Activated CD8-positive, alpha-beta memory T cell treated with anti-CD3 and anti-CD28 coated beads, Interleukin-2, amount 50 U/mL, for 24 hours (primary cell): ENCODE results near the gene DRG2.

Experiments
- DNase-seq: peaks from one replicate; pipeline ENCODE4 v3.0.0-alpha.2; 2020; ENCODE audit errors: extremely low read depth

DRG2 gene

DNA sequence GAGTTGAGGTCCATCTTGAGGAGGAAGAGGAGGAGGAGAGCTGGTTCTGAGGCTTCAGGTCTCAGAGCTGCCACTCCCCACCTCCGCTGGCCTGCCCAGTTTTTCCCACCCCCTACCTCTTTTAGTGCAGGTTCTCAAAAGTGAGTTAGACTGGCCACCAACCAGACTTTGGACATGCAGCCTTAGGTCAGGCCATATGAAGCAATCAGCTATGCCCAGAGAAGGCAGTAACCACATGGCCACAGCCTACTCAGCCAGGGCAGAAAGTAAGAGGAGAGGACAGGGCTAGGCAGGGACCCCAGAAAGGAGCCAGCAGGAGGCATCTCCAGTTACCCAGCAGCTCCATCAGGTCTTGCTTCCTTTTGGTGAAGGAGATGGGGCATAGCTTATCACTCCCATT lies 29.8 kb downstream of the DRG2 start:
- DNase-seq, result no peak

DNA sequence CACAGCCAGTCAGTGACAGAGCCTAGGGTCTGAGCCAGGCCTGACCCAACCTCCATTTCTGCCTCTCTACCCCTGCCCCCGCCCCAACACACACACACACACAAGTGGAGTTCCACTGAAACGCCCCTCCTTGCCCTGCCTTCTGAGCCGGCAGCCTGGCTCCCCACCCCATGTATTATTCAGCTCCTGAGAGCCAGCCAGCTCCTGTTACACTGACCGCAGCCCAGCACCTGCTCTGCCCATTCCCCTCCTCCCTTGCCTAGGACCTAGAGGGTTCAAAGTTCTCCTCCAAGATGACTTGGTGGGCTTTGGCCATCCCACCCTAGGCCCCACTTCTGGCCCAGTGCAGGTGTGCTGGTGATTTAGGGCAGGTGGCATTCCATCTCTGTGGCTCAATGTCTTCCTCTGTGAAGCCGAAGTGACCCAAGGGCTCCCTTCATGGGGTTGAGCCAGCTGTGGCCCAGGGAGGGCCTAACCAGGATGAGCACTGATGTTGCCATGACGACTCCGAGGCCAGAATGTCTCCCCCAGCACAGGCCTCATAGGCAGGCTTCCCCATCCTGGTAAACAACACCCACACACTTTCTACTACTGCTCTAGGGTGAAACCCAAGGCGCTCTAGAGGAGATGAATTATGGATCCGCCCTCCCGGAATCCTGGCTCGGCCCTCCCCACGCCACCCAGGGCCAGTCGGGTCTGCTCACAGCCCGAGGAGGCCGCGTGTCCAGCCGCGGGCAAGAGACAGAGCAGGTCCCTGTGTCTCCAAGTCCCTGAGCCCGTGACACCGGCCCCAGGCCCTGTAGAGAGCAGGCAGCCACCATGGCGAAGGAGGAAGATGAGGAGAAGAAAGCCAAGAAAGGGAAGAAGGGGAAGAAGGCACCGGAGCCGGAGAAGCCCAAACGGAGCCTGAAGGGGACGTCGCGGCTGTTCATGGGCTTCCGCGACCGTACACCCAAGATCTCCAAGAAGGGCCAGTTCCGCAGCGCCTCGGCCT lies 30.5 kb downstream of the DRG2 start:
- no peak for DNase-seq

DNA sequence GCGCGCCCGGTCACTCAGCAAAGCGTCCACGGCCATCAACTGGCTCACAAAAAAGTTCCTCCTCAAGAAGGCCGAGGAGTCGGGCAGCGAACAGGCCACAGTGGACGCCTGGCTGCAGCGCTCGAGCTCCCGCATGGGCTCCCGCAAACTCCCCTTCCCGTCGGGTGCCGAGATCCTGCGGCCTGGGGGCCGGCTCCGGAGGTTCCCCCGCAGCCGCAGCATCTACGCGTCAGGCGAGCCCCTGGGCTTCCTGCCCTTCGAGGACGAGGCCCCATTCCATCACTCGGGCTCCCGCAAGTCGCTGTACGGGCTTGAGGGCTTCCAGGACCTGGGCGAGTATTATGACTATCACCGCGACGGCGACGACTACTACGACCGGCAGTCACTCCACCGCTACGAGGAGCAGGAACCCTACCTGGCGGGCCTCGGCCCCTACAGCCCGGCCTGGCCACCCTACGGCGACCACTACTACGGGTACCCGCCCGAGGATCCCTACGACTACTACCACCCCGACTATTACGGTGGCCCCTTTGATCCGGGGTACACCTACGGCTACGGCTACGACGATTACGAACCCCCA lies 31.5 kb downstream of the DRG2 start:
- no peak for DNase-seq

DNA sequence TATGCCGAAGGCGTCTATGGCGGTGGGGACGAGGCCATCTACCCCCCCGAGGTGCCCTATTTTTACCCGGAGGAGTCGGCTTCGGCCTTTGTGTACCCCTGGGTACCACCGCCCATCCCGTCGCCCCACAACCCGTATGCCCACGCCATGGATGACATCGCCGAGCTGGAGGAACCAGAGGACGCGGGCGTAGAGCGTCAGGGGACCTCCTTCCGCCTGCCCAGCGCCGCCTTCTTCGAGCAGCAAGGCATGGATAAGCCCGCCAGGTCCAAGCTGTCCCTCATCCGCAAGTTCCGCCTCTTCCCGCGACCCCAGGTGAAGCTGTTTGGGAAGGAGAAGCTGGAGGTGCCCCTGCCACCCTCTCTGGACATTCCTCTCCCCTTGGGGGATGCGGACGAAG lies 32.2 kb downstream of the DRG2 start:
- DNase-seq, result no peak

DNA sequence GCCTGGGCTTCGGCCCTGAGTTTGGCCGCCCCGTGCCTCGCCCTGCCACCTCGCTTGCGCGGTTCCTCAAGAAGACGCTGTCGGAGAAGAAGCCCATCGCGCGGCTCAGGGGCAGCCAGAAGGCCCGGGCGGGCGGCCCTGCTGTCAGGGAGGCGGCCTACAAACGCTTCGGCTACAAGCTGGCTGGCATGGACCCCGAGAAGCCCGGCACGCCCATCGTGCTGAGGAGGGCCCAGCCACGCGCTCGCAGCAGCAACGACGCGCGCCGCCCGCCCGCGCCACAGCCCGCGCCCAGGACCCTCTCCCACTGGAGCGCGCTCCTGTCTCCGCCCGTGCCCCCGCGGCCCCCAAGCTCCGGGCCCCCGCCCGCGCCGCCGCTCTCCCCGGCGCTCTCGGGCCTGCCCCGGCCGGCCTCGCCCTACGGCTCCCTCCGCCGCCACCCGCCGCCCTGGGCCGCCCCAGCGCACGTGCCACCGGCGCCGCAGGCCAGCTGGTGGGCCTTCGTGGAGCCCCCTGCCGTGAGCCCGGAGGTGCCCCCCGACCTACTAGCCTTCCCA lies 32.8 kb downstream of the DRG2 start:
- DNase-seq, result no peak

DNA sequence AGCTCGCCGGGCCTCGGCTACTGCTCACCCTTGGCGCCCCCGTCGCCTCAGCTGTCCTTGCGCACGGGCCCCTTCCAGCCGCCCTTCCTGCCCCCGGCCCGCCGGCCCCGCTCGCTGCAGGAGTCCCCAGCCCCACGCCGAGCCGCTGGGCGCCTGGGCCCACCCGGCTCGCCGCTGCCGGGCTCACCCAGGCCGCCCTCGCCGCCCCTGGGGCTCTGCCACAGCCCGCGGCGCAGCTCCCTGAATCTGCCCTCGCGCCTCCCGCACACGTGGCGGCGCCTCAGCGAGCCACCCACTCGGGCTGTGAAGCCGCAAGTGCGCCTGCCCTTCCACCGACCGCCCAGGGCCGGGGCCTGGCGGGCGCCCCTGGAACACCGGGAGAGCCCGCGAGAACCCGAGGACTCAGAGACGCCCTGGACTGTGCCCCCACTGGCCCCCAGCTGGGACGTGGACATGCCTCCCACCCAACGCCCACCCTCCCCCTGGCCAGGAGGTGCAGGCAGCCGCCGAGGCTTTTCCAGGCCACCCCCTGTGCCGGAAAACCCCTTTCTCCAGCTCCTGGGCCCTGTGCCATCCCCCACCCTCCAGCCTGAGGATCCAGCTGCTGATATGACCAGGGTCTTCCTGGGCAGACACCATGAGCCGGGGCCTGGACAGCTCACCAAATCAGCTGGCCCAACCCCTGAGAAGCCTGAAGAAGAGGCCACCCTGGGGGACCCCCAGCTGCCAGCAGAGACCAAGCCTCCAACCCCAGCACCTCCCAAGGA lies 33.6 kb downstream of the DRG2 start:
- DNase-seq, result no peak

DNA sequence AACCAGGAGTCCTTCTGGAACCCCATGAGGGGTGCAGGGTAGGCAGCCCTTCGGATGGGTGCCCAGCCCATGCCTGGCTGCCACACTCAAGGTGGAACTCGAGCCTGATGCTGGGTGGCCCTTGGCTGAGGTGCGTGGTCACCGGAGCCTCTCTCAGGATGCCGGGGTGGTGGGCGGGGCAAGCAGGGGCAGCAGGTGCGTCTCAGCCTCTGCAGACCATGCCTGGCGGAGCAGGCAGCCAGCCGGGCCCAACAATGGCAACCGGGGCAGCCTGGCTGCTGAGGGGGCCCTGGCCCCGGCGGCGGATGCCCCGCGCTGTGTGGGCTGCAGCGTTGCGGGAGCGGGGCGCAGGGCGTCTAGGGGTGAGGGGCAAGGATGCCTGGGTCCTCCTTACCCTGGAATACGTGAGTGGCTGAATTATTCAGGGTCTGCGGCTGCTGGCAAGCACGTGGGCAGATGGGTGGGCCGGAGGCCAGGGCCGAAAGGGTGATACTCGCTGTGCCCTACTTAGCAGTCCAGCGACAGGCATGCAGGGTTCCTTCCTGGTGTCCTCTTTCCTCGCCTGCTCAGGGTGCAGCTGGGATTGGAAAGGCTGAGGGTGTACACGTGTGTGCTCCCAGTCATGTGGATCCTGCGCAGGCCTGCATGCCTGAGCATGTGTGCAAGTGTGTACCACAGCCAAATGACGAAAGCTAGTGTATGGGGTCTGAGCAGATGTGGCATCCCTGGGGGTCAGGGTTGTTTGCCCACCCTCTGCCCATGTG lies 35.4 kb downstream of the DRG2 start:
- DNase-seq, result no peak

DNA sequence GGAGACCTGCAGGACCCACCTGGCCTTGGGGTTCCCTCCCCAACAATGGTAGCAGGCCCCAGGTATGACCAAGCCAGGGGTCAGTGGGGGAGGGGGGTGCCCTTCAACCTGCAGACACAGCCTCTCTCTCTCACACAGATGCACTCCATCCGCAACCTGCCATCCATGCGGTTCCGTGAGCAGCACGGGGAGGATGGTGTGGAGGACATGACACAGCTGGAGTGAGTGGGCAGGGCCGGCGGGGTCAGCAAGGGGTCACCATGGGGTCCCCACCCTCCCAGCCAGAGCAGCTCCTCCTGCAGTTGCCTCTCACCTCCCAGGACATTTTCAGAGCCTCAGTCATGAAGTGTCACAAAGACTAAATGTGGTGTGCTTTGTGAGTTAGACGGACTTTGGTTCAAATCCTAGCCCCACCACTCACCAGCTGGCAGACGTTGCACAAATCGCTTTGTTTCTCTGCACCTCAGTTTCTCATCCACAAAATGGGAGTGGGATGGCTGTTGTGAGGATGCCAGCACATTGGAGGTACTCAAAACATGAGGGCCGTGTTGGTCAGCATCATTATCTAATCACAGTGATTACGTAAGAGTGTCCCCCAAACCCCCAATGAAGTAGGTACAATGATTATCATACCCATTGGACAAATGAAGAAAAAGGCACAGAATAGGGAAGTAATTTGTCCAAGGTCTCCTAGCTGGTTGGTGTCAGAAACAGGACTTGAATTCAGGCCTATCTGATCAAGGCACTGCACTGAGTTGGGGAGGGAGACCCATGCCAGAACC lies 36.8 kb downstream of the DRG2 start:
- no peak for DNase-seq

DNA sequence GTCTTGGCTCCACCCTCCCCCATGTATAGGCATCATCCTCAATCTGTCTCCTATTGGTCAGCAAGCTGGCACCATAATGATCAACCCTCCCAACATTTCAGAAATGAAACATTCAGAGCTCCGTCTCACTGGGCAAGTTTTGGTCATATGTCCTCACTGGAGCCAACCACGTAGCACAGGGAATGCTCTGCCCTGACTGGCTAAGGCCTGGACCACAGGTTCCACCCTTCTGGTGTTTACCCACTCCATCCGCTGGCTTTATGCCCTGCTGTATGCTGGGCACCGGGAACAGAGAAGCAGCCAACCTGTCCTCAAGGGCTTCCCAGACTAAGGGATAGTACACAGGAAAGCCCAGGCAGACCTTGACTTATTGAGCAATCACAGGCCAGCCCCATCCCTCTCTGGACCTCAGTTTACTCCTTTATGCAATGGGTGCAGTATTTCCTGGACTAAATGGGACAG lies 41.3 kb downstream of the DRG2 start:
- DNase-seq, result no peak

DNA sequence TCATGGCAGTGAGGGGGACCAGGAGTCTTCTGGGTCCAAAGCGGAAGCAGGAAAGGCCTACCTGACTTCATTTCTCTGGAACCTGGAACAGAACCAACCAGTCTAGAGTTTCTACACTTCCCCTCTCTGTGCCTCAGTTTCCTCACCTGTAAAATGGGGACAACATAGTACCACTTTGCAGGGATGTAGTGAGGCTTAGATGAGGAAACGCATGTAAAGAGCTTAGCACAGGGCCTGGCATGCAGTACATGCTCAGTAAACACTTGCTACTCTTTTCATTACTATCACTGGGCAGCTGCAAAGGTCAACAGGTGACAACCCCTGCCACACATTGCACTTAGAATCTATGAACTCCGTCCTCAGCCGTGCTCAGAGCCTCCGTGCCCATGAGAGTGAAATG lies 45.0 kb downstream of the DRG2 start:
- no peak for DNase-seq

DNA sequence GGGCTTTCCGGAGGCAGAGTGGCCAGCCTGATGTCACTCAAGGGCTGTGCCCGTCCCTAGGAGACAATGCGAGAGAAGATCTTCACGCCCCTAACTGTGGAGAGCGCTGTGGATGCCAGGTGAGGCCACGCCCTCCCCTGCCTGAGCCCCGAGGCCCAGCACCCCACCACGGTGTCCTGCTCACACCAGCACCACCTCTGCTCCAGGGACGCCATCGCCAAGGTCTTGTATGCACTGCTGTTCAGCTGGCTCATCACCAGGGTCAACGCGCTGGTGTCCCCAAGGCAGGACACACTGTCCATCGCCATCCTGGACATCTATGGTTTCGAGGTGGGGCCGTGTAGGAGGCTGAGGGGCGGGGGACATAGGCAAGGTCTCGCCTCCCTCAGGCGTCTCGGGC lies 48.6 kb downstream of the DRG2 start:
- no peak for DNase-seq

DNA sequence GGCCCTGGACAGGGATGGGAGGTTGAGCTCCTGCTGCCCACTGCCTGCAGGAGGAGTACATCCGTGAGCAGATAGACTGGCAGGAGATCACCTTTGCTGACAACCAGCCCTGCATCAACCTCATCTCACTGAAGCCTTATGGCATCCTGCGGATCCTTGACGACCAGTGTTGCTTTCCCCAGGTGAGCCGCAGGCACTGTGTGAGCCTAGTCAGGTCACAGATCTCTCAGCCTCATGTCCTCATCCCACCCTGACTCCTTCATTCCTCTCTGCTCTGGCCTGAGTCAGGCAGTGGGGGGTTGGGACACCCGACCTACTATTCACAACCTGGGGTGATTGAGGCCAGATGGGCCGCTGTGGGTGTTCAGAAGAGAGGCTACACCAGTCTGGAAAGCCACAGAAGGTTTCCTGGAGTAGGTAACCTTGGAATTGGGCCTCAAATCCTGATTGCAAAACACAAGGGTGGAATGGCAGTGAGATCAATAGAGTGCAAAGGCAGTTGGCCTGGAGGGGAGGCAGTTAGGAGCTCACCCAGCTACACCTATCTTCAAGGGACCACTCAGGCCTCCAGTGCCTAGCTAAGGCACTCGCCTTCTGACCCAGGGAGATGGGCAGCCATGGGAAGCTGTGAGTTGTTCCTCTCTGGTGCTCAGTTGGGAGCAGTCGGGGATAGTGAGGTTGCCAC lies 50.5 kb downstream of the DRG2 start:
- DNase-seq, result no peak

DNA sequence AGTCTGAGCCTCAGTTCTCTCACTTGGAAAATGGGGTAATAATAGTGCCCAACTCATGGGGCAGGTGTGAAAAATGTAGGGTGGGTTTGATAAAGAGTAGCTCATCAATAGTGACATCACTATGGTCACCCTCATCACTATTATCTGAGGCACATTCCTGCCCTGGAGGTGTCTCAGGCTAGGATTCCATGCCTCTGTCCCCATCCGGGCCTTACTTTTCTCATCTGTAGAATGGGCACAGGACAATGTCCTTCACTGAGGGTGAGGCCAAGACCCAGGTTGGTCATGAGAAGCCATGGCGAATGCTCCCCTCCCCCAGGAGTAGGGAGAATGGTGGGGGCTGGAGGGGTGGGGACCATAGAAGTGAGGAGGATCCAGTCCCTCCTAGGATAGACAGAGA lies 51.3 kb downstream of the DRG2 start:
- no peak for DNase-seq

DNA sequence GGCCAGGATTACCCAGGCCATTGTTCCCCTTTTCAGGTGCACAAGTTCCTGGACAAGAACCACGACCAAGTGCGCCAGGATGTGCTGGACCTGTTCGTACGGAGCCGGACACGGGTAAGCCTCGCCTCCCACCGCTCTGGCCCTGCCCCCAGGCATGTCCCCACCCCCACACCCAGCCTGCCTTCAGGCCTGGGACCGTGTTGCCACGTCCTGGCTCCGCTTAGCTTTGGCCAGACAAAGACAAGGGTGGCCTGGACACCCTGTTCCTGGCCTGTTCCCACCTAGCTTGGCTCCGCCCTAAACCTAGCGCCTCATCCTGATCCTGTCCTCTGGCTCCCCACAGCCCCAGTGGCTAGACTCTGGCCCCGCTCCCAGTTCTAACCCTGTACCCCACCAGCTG lies 51.8 kb downstream of the DRG2 start:
- DNase-seq, result no peak

DNA sequence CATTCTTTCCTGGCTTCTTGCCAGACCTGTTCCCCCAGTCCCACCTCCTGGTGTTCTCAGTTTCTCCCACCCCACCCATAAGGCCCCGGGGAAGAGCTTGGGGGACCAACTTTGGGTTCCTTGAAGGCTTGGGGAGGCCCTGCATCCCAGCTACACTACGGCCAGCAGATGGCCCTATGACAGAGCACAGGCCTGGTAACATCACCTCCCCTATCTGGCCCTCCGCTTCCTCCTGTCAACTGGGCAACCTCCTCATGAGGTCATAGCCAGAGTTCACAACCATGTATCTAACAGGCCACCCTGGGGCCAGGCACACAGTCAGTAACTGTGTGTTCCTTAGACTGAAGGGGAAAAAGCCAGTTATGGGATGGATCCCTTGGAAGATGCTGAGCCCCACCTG lies 52.2 kb downstream of the DRG2 start:
- DNase-seq, result no peak

DNA sequence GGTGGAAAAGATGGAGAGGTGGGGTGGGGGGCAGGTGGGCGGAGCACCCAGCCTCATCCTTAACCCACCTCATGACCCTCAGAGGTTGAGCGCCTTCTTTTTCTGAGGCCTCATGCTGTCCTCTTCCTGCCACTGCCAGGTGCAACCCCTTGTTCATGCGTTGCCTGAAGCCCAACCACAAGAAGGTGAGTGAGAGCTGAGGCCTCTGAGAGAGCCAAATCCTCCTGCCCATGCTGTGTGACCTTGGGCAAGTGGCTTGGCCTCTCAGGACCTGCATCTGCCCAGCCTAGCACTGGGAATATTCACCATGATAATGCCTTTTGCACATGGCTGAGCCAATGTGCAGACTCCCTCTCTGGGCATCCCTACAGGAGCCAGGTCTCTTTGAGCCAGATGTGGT lies 52.9 kb downstream of the DRG2 start:
- DNase-seq, result no peak

DNA sequence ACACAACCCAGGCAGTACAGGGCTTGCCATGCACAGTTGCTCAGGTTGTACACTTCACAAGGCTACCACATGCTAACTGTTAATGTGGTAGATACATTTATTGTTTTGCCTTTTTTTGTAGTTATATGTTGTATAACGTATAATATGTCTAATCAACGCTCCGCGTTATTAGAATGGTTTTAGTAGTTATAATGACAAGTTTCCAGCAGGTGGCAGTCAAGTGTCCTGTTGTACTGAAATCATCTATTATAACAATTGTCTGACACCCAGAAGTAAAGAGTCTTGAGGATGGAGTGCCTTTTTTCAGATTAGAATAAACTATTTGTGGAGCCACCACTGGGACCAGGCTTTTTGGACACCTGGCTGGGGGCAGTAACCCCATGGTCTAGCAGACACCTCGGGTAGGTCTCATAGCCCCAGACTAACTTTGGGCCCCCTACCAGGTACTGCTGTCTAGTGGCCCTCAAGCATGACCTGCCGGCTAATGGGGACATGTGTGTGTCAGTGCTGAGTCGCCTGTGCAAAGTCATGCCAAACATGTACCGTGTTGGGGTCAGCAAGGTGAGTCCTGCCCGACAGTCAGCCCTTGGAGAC lies 53.6 kb downstream of the DRG2 start:
- DNase-seq, result no peak

DNA sequence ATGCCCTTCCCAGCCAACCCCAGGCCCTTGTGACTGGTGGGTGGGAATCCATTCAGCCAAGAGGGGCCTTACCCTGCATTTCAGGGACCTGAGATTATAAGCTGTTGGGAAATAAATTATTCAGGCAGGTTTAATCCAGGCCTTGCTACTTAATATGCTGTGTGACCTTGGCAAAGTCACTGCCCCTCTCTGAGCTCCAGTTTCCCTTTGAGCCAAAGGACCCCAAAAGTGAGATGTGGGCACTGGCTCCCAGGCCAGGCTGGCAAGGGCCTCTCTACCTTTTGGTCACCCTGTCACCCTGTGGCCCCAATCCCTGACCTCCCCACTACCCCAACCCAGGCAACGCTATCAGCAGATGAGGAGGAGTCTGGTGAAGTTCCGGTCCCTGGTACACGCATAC lies 54.7 kb downstream of the DRG2 start:
- DNase-seq, result no peak

DNA sequence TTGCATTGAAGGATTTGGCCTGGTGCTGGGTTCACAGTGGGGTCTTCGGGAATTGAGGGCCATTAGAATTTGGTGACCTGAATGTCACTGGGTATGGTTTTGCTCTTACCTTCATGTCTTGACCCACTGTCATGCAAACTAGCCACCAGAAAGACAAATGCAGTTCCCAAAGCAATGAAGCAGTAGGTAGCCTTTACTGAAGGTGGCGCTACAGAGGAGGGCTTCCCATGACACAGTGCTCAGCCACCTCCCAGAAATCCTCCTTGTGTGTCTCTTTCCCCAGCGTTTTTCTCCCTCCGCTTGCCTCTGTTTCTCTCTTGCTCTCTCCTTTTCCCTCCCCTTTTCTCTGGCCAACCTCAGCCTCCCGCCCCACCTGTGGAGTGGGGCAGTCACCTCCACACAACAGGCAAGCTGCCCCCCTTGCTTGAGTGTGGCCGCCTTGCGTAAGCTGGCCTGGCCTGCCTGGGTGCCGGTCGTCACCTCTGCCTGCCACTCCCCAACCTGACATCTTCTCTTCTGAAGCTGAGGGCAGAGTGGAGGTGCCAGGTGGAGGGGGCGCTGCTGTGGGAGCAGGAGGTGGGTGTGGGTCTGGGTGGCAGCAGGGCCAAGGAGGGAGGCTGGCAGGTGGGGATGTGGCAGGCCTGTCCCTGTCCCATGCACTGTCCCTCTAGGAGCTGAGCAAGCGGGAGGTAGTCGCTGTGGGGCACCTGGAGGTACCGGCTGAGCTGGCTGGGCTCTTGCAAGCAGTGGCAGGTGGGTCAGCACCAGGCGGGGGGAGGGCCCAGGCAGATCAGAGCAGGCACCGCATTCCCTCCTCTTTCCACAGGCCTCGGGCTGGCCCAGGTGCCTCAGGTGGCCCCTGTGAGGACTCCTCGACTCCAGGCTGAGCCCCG lies 55.5 kb downstream of the DRG2 start:
- no peak for DNase-seq
